ENCODE measurements around the gene JAGN1. TPM values are rescaled to one million over a fixed set of nuclear protein-coding genes. Genes with fewer than 3 reads are reported as not detected.
"Not testable (repeated sequence)": the region's sequence is repeated elsewhere in the genome, so short reads cannot be mapped to it uniquely, and the experiment has no call there.

Gene JAGN1
- total RNA-seq, 2 experiments from 2014 or later, result 14.4 to 15.1 TPM

DNA sequence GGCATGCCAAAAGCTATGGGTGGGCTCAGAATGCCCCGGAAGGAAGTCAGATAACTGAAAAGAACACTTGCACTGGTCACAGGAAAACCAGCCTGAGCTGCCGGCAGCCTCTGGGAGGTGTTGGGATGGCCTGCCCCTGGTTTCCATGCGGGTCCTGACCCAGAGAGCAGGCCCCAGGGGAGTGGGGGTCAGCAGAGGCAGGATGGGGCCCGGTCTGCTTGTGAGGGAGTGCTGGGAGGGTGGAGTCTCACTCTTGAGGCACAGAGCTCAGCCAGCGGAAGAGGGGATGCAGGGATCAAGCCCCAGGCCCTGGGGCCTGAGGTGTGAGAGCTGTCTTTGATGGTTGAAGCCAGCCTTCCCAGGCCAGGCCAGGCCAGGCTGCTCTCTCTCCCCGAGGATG is 44.2 kb upstream of the JAGN1 start:
- ChIA-PET CTCF (no interaction called here), POLR2A (interaction anchor here (1.1 kb wide), 1 partner anchor 44 kb away, joined by 3 read pairs; the partner anchor contains the start of gene JAGN1)
- H3K9me3 ChIP-seq (ENCODE audit: control insufficient read depth in 1 of 2, insufficient read depth in 1 of 2, low read length in 2 of 2), result peaks cover 0 to 4% of the 10 kb centered on the region in 2 experiments
- Mint-ChIP-seq H3K9me3 (no peaks in the 10 kb centered on the region), H3K4me1 (ENCODE audit: low read depth) (peaks cover 28% of the 10 kb centered on the region), H3K27me3 (no peaks in the 10 kb centered on the region), H3K27ac (no peak overlapping the region), H3K4me3 (no peak overlapping the region), H3K36me3 (ENCODE audit: low read depth) (peaks cover 19% of the 10 kb centered on the region)
- TF ChIP-seq, protein P1, sequence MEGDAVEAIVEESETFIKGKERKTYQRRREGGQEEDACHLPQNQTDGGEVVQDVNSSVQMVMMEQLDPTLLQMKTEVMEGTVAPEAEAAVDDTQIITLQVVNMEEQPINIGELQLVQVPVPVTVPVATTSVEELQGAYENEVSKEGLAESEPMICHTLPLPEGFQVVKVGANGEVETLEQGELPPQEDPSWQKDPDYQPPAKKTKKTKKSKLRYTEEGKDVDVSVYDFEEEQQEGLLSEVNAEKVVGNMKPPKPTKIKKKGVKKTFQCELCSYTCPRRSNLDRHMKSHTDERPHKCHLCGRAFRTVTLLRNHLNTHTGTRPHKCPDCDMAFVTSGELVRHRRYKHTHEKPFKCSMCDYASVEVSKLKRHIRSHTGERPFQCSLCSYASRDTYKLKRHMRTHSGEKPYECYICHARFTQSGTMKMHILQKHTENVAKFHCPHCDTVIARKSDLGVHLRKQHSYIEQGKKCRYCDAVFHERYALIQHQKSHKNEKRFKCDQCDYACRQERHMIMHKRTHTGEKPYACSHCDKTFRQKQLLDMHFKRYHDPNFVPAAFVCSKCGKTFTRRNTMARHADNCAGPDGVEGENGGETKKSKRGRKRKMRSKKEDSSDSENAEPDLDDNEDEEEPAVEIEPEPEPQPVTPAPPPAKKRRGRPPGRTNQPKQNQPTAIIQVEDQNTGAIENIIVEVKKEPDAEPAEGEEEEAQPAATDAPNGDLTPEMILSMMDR (IDR thresholded peaks at IDR 0.05), result no peak
- no peak overlapping the region for H3K4me3 ChIP-seq (ENCODE audit: low read length)
- H3K27me3 ChIP-seq (ENCODE audit: control insufficient read depth in 1 of 2, insufficient read depth in 2 of 2, low read length in 2 of 2), result no peaks in the 10 kb centered on the region
- intact Hi-C loops (cut with DNase I, micrococcal nuclease), result loop anchor here in 1 of 2 experiments (5.0 to 10.0 kb wide), 3 partner anchors 86 to 439 kb away; partner anchors contain the start of gene CRELD1
- no peak for DNase-seq
- peaks cover 28% of the 10 kb centered on the region for H3K4me1 ChIP-seq (ENCODE audit: insufficient read depth, low read length)
- no peak for ATAC-seq (ENCODE audit: poor library complexity)
- H3K36me3 ChIP-seq (ENCODE audit: insufficient read depth, low read length), result peaks cover 8% of the 10 kb centered on the region
- H3K27ac ChIP-seq (ENCODE audit: low read depth in 1 of 2, low read length in 2 of 2), result no peak overlapping the region

DNA sequence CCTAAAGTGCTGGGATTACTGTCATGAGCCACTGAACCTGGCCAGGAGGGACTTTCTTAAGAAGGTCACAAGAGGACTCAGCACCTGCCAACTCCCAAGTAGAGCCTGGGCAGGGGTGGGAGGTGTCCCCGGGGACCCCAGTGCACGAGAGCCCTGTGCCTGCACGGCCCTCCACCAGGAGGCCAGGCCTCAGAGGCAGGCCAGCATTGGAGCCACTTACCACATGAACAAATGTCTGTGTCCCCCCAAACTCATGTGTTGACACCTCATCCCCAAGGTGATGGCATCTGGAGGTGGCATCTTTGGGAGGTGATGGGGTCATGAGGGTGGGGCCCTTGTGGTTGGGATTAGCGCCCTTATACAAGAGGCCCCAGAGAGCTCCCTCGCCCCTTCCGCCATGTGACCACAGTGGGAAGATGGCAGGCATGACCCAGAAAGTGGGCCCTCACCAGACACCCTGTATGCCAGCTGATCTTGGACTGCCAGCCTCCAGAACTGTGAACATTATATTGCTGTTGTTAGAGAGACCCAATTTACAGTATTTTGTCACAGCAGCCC is 43.4 kb upstream of the JAGN1 start:
- H3K4me1 Mint-ChIP-seq (ENCODE audit: low read depth), result peaks cover 25% of the 10 kb centered on the region
- Histone ChIP-seq H3K9me3 (ENCODE audit: control insufficient read depth in 1 of 2, insufficient read depth in 1 of 2, low read length in 2 of 2) (peaks cover 0 to 4% of the 10 kb centered on the region in 2 experiments), H3K4me3 (ENCODE audit: low read length) (no peak overlapping the region), H3K27me3 (ENCODE audit: control insufficient read depth in 1 of 2, insufficient read depth in 2 of 2, low read length in 2 of 2) (no peaks in the 10 kb centered on the region), H3K27ac (ENCODE audit: low read depth in 1 of 2, low read length in 2 of 2) (no peak overlapping the region), H3K4me1 (ENCODE audit: insufficient read depth, low read length) (peaks cover 25% of the 10 kb centered on the region), H3K36me3 (ENCODE audit: insufficient read depth, low read length) (peaks cover under 1% of the 10 kb centered on the region)
- no peak for ATAC-seq (ENCODE audit: poor library complexity)
- H3K36me3 Mint-ChIP-seq (ENCODE audit: low read depth), result peaks cover 12% of the 10 kb centered on the region
- H3K4me3 Mint-ChIP-seq, result no peak overlapping the region
- TF ChIP-seq, protein P1 (IDR thresholded peaks at IDR 0.05), result no peak
- ChIA-PET CTCF (no interaction called here), POLR2A (no interaction called here)
- no peak overlapping the region for H3K27ac Mint-ChIP-seq
- no peaks in the 10 kb centered on the region for H3K9me3 Mint-ChIP-seq
- no peaks in the 10 kb centered on the region for H3K27me3 Mint-ChIP-seq
- DNase-seq, result no peak
- intact Hi-C loops (cut with DNase I, micrococcal nuclease), result loop anchor here in 1 of 2 experiments (5.0 to 10.0 kb wide), 3 partner anchors 85 to 438 kb away; partner anchors contain the start of gene CRELD1

DNA sequence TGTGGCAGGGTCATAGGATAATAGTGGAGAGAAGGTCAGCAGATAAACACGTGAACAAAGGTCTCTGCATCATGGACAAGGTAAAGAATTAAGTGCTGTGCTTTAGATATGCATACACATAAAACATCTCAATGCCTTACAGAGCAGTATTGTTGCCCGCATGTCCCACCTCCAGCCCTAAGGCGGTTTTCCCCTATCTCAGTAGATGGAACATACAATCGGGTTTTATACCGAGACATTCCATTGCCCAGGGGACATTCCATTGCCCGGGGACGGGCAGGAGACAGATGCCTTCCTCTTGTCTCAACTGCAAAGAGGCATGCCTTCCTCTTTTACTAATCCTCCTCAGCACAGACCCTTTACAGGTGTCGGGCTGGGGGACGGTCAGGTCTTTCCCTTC is 42.5 kb upstream of the JAGN1 start:
- H3K27ac ChIP-seq (ENCODE audit: low read depth in 1 of 2, low read length in 2 of 2); H3K27me3 ChIP-seq (ENCODE audit: control insufficient read depth in 1 of 2, insufficient read depth in 2 of 2, low read length in 2 of 2); DNase-seq; H3K36me3 ChIP-seq (ENCODE audit: insufficient read depth, low read length); H3K4me3 Mint-ChIP-seq; H3K4me3 ChIP-seq (ENCODE audit: low read length); H3K27me3 Mint-ChIP-seq; POLR2A ChIA-PET; H3K9me3 ChIP-seq (ENCODE audit: control insufficient read depth in 1 of 2, insufficient read depth in 1 of 2, low read length in 2 of 2); H3K36me3 Mint-ChIP-seq (ENCODE audit: low read depth); H3K27ac Mint-ChIP-seq; ATAC-seq (ENCODE audit: poor library complexity); H3K9me3 Mint-ChIP-seq: not testable (repeated sequence)
- H3K4me1 Mint-ChIP-seq (ENCODE audit: low read depth), result peaks cover 16% of the 10 kb centered on the region
- peaks cover 18% of the 10 kb centered on the region for H3K4me1 ChIP-seq (ENCODE audit: insufficient read depth, low read length)
- intact Hi-C loops (cut with DNase I, micrococcal nuclease), result loop anchor here in 1 of 2 experiments (5.0 to 10.0 kb wide), 3 partner anchors 84 to 437 kb away; partner anchors contain the start of gene CRELD1
- CTCF ChIA-PET, result interaction anchor here (1.4 kb wide), 1 partner anchor 84 kb away, joined by 6 read pairs; no protein-coding TSS in a partner anchor

Measured in CD4-positive, alpha-beta T cell (primary cell).